ENCODE data around the gene DMD.
"Not testable (repeated sequence)": the region's sequence is repeated elsewhere in the genome, so short reads cannot be mapped to it uniquely, and the experiment has no call there.

Gene DMD

DNA sequence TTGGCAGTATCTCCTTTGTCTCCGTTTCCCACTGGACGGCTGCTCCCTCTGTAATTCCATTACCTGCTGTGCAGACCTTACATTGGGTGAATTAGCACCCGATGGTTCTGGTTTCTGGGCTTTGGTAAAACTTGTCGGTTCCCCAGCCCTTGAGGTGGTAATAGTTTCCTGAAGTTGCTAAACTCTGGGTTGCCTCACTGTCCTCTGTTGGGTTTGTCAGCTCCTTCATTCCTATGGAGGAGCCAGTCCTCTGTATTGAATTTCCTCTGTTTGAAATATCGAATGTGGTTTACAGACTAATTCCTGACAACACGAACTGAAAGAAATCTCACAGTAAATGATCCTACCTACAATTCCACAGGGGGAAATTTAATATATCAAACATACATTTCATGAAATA is 1548.2 kb downstream of the DMD start:
- no peak for DNase-seq

DNA sequence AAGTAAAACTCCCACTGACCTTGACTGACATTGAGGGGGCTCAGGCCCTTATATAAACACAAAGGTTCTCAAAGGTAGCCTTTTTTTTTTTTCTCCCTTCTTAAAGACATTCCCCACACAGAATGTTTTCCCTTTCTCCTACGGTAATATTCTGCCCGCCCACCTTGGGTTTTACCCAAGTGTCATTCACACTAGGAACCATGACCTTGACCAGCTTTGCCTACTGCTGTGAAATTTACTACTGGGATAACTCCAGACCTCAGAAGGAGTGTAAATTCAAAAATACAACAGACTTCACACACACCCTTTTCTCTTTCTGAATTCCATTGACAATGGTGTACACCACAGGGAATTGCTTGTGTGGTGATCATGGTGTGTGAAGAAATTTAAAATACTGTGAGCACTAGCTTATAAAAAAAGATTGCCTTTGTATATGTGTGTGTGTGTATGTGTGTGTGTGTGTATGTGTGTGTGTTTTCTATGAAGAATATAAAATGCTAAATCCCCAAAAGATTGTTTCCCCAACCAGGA is 1550.0 kb downstream of the DMD start:
- no peak for DNase-seq

DNA sequence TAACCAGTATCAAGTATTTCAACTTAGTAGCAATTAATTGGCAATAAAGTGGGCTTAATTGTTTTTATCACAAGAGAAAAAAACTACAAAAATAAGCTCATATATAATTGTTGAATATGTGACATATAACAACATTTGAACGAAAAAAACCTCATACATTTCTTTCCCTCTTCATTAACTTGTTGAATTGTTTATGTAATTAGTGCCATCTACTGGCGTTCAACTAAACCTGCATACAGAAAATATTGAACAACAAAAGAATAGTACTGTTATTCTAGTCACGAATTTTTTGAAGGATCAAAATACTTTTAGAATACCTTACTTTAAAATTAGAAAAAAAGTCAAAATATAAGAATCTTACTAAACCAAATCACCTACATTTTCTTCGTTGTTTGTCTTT is 1553.0 kb downstream of the DMD start:
- peak; percentile 26 for DNase-seq

GRCh38 chrX:31656013-31656412 is 1555.3 kb downstream of the DMD start:
- DNase-seq = no peak

GRCh38 chrX:31653422-31653821 is 1557.9 kb downstream of the DMD start:
- DNase-seq = no peak

GRCh38 chrX:31652650-31653049 is 1558.7 kb downstream of the DMD start:
- DNase-seq = no peak

DNA sequence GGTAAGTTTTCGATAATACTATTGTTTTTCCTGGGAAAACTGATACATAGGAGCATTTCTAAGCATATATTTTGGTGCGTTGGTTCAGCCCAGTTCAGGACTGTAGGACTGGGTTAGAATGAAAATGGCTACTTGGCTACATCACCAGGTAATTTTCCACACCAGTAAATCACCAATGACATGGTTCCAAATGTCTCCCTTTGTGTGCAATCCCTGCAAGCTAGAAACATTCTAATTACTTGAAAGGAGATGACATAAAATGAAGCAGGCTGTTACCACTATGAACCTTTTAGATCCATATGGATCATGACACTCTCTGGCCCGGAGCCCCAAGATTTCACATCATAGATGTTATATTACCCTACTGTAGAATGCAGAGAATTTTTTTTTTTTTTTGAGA is 1562.1 kb downstream of the DMD start:
- DNase-seq = no peak

DNA sequence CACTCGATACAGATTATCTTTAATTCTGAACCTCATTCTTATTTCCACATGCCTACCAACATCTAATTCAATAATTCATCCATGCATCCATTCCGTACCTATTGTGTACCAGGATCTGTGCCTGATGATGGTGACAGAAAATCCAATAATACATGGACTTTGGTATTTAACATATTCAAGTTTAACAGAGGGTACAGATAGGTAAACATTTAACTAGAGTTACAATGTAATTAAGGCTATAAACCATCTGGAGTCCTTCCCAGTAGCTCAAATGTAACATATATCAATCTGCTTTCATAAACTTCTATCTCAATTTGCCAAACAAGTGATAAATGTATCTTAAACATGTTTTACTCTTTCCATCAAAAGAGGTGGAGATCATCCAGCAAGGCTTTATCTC is 1578.0 kb downstream of the DMD start:
- no peak for DNase-seq

DNA sequence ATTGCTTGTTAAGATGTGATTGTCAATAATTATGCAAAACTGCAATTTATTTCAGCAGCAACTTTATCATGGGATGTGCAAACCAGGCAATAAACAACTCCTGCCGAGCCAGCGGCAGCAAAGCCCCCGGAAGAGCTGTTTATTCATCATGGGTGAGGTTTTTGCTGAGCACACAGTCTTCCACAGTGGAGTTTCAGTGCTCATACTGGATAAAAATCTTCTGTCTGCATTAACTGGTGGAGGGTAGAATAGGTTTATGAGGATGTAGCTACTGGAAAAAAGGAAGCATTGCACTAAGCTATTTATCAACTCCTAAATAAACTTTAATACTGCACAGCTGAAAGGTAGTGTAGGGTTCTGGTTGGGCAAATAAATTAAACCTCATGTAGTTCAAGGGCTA is 1582.2 kb downstream of the DMD start:
- no peak for DNase-seq

DNA sequence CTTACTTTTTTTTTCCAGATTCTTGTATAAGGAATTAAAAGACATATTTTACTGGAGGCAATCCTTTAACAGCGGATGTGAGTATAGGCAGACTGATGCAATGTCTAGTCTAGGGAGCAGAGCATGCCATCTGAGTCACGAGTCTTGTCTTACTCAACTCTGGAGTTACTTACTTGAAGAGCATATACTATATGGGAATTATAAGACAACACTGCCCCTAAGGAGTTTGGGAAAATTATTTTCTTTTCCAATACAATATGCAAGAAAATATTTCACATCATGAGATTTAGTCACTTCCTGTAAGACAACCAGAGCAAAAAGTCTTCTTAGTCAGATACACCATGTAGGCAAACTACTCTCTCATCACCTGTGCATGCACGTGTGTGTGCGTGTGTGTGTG is 1602.2 kb downstream of the DMD start:
- peak; percentile 12 for DNase-seq

DNA sequence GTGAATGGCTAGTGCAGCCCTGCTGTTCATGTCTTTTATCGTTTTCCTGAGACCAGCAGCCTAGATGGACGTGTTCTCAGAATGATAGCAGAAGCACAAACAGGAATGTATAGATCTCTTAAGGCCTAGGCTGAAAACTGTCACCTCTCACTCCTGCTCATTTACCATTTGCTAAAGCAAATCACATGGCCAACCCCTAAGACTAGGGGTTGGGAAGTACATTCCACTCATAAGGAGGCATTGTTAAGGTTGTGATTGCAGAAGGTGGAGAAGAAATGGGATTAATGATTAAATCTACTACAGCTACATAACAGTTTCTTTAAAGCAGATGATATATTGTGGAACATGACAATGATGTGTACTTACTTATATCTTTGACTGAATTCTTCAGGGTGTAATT is 1602.7 kb downstream of the DMD start:
- DNase-seq = no peak

DNA sequence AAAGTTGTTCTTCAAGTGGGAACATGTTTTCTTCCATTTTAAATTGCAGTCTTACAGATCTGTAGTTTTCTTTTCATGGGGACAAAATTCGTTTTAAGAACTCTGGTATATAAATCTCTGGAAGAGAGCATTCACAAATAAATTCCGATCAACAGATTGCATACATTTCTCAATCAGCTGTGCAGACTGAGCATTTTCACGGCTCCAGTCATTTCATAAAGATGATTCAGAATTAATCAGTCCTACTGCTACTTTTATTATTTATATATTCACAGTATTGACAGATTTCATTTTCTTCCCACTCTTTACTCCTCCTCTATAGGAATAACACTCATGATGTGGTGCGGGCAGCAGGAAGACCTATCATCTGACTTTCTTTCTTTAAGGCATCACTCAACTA is 1604.6 kb downstream of the DMD start:
- no peak for DNase-seq

DNA sequence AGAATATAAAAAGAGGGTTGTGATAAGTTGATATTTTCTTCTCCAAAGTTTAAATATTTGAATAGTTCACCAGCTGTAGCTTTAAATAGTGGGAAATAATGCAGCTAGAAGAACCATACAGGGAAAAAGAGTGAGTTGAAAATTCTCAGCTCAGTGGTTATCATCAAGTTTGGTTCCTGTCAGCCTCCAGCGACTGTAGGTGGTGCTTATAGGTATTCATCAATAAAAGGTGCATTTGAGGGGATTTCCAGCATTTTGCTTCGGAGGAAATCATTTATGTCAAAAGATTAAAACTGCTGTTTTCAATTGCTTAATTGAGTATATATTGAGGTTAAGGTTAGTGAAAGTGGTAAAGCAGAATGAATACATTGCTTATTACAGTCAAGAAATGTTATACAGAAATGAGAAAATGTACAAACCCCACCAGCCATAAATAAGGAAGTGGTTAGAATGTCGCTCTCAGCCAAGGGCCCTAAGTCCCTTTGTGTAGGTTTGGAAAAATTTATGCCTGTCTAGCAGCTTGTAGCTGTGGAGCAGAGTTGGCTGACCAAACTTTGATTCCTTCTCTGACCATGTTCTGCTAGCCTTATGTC is 1606.6 kb downstream of the DMD start:
- DNase-seq = peak; percentile 37

GRCh38 chrX:31603411-31604120 is 1607.8 kb downstream of the DMD start:
- DNase-seq = no peak

DNA sequence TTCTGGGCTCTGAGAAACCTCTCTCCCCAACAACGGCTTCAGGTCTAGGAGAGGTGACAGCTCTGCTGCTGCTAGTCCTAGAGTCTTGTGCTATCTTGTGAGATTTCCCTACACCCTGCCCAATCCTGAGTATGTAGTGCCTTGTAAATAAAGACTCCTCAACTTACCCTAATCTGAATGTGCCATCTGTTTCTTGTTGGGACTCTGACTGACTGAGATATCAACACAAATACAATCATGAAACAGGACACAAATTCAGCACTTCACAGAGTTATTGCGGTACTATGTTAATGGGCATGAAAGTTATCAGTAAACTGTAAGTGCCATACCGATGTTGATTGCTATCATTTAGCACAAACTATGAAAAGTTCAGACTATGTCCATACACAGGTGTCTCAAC is 1610.5 kb downstream of the DMD start:
- DNase-seq = no peak

DNA sequence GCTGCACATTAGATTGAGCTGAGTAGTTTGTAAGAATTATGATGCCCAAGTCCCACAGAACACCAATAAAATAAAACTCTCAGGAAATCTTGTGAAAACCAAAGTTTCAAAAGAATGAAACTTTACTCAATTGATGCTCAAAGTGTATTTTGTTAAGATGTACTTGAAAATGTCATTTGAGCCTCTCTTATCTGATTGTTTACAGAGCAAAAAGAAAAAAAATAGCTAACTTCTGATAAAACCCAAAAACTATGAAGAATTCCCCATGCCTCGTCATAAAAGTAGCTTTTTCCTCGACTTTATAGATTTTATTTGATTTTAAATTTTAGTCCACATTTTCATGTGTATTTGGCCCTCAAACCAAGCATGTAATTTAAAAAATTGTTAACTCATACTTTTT is 1618.0 kb downstream of the DMD start:
- DNase-seq = no peak

DNA sequence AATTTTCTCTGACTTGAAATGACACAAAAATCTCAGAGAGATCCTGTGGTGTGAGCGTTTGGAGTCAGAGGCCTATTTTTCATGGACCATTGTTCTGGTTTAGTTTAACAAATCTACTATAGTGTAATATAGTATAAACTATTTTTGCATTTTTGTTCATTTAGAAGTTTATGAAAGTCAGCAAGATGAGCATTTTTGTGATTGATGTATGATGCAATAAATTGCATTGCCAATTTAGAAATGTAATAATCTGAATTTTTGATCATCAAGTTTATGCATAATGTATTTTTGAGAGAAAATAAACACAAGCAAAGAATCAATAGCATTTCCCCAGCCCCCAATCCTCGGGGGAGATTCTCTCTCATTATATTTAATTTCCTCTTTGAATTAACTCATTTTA is 1620.0 kb downstream of the DMD start:
- DNase-seq = no peak

DNA sequence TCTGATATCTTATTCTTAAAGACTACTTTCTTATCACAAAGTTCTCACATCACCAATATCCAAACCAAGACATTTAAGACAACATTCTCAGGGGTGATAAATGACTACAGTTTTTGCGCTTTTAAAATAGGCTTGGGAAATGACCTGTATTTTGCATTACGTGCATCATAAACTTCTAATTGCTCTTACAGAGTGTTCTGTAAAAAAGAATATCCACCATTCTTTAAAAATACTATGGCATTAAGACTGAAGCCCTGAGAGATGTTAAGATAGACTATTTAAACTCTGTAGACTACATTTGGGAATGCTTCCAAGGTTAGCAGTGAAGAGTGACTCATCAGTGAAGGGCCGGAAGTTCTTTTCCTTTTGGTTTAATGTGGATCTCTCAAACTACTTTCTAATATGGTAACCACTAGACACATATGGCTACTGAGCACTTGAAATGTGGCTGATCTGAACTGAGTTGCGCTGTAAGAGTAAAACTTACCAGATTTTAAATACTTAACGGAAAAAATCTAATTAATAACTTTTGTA is 1620.7 kb downstream of the DMD start:
- DNase-seq = no peak

DNA sequence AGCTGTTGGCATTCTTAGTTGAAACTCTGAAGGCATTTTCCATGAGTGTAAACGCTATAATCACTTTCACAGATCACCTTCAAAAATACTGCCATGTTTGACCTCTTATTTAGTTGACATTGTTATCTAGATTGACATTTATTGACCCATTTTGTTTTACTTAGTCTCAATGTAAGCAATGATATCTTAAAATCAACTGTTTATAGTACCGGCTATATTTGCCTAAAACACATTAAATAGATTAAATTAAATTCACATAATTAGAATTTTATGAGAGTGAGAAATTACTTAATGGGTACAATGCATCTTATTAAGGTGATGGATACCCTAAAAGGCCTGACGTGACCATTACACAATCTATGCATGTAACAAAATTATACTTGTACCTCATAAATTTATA is 1621.8 kb downstream of the DMD start:
- DNase-seq = no peak

DNA sequence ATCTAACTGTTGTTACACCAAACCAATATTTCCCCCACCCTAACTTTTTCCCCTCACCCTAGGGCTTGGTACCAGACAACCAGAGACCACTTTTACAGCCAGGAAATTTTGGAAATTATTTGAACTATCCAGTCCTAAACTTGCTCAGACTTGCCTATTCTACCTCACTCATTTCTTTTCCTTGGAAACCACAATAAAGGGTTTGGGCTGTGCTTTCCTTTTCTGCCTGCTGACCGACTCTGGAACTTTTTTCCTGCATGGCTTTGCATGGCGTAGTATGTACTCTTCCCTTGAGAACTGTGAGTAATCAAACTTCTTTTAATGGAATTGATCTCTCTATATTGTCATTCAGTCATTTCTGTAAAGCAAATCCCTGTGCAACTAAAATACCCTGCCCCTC is 1623.0 kb downstream of the DMD start:
- DNase-seq = no peak

- not testable (repeated sequence) for DNase-seq
These were observed 1627.5 kb downstream of the DMD start for GRCh38 chrX:31583892-31584291.

- peak; percentile 20 for DNase-seq
These were observed 1630.6 kb downstream of the DMD start for GRCh38 chrX:31580726-31581125.

DNA sequence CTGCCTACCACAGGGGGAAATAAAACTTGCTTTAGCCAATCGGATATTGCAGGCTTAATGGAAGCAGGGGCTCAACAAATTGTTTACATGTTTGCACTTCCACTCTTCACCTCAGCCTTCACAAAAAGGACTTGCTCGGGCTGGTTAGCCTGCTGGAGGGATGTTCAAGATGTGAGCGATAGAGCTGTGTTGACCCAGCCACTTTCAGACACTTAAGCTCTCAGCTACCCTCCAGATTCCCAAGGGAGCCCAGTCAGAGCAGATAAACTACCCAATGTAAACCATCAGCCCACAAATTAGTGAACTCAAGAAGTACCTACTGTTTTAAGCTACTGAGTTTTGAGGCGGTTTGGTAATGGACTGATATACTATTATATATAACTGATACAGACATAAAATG is 1631.1 kb downstream of the DMD start:
- no peak for DNase-seq

GRCh38 chrX:31572360-31572759 is 1639.0 kb downstream of the DMD start:
- no peak for DNase-seq

DNA sequence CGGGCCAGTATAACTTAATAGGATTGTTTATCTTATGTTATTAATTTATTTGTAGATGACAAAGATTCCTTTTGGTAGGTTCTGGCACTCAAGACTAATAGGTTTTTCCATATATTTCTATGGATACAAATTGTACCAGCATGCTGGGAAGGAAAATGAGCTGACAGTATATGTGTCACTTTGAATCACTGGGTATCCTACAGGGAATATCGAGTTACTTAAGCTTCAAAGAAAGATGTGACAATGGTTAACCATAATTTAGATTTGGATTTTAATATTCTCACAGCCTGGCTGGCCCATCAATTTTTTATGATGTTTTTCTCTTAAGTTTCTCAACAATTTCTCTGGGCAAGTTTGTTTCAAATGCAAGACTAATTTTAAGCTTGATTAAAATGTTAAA is 1640.7 kb downstream of the DMD start:
- no peak for DNase-seq
